Activated CD8-positive, alpha-beta memory T cell treated with anti-CD3 and anti-CD28 coated beads for 4 hours (primary cell): Measurements from ENCODE around the gene NDUFA11.

ENCODE experiments used
- DNase-seq, 2 donors: peaks; one replicate each; pipeline ENCODE4 v3.0.0-alpha.2; 2020; ENCODE audit warnings: low read depth in 2 of 2

The NDUFA11 gene

GRCh38 chr19:5908773-5909442 is 5.3 kb upstream of the NDUFA11 start:
- DNase-seq = no peak

DNA sequence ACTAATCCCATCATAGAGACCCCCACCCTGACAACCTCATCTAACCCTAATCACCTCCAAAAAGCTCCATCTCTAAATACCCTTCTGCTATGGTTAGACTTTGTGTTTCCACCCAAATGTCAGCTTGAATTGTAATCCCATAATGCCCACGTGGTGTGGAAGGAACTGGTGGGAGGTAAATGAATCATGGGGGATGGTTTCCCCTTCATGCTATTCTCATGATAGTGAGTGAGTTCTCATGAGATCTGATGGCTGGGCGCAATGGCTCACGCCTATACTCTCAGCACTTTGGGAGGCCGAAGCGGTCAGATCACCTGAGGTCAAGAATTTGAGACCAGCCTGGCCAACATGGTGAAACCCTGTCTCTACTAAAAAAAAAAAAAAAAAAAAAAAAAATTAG is 3.7 kb upstream of the NDUFA11 start:
- DNase-seq = no peak

GRCh38 chr19:5905114-5905778 is 1.7 kb upstream of the NDUFA11 start:
- DNase-seq = no peak

GRCh38 chr19:5904352-5905113 is 943 bp upstream of the NDUFA11 start, which contains the start of gene VMAC:
TSS of gene VMAC (plus strand) at chr19:5904872. CDS start at chr19:5904891, 19 bp downstream.
- DNase-seq = peak; percentile 99 to 100

GRCh38 chr19:5903056-5903623 is 450 bp downstream of the NDUFA11 start:
- DNase-seq = no peak

- no peak for DNase-seq
Measured at GRCh38 chr19:5900976-5901375, 2.6 kb downstream of the NDUFA11 start.

- no peak for DNase-seq
Measured at GRCh38 chr19:5899728-5900526, 3.7 kb downstream of the NDUFA11 start.

GRCh38 chr19:5897189-5897969 is 6.2 kb downstream of the NDUFA11 start:
- DNase-seq = no peak

DNA sequence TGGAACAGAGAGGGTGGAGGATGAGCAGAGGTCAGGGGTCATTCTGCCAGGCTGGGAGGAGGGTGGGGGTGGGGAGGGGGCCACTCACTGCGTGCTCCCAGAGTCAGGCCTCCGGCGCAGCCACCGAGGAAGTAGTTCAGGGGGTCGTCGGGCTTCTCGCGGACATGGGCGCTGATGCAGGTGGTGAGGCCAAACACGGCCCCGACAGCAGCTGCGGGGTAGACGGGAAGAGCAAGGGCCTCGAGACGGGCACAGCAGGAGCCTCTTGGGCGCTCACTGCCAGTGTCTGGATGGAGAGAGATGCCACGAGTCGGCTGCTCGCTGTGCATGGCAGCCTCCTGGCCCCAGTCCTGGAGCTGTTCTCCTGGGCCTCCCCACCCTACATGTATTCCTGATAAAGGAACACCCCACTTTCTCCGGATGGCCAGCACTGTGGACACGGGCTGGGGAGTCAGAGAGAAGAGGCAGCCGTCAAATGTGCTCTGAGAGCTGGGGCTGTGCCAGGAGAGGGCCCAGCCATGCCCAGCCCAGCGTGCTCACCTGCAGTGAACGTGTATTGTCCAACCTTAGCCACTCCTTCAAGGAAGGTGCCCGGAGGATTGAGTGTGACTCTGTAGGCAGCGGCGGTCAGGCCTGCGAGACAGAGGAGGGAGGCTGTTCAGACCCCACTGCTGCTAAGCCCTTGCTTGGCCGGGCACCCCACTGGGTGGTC is 7.1 kb downstream of the NDUFA11 start:
- DNase-seq = no peak

DNA sequence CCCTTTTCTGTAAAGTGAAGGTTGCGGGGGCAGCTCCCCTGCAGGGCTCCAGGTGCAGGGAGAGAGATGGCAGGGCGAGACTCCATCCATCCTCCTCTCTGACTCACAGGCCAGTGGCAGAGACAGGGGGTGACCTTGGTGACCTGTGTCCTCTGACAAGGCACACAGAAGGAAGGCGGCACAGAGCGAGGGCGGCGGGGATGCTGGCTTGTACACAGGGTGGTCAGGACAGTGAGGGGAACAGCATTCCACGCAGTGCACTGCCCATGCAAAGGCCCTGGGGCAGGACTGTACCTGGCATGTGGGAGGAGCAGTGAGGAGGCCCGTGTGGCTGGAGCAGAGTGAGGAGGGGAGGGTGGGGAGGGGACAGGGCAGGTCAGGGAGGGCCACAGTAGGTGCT is 7.7 kb downstream of the NDUFA11 start:
- DNase-seq = no peak

DNA sequence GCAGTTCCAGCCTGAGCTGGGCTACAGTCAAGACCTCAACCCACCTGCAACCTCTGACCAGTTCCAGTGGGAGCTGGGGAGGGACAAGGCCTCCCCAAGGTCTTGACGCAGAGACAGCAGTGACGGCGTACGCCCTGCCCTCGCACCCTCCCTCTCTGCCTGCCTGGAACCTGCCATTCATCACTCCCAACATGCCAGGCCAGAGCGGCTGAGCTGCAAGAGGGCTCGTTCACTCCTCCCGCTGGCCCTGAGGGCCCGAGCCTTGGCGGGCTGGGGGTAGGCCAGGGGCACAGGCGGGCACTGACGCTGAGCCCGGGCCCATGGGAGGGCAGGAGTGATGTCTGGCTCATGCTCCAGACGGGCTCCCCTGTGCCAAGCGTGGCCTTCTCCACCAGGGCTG is 8.2 kb downstream of the NDUFA11 start:
- no peak for DNase-seq

- DNase-seq = no peak
Measured at GRCh38 chr19:5894704-5895349, 8.8 kb downstream of the NDUFA11 start.

DNA sequence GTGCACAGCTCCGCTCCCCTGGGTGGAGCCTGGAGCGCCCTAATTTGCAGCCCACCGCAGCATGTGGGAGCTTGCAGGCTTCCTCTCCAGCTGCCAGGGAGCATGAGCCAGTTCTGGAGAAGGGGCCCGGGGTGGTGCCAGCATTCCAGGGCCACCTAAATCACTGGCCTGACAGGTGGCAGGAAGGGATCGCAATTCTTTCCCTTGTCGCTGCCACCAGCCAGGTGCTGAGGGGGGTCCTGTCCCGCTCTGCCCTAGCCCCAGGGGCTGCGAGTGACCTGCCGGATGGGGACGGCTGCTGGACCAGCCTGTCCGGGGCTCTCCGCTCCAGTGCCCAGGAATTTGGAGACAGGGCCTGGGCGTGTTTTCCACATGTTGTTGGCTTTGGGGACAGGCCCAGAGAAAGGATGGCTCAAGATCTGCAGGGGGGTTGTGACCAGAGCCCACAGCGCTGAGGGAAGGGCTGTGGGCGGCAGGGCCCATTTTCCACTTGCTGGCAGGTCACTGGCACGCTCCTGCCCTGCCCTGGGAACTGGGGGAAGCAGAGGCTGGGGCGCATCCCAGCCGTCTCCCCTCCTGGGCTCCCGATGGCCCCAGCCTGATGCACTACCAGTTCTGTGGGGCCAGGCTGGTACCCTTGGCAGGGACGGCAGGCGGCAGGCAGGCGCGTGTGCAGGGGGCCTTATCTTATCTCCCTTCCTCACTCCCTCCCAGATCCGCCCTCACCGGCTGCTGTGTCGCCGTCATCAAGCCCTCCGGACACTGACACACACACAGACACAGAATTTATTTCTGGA is 9.5 kb downstream of the NDUFA11 start:
- DNase-seq = no peak

DNA sequence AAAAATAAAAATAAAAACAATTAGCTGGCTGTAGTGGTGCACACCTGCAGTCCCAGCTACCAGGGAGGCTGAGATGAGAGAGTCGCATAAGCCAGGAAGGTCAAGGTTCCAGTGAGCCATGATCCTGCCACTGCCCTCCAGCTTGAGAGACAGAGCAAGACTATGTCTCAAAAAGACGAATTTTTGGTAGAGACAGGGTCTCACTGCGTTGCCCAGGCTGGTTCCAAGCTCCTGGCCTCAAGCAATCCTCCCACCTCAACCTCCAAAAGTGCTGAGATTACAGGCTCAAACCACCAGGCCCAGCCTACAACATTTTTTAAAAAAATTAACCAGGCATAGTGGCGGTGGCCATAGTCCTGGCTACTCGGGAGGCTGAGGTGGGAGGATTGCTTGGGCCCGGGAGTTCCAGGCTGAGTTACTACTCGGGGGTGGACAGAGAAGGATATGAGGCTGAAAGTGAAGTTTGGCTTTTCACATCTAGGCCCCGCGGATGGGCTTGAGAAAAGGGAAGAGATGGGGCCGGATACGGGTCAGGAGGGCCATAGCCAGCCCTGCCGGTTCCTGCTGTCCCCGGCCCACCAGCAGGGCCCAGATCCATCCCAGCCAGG is 10.2 kb downstream of the NDUFA11 start:
- no peak for DNase-seq

DNA sequence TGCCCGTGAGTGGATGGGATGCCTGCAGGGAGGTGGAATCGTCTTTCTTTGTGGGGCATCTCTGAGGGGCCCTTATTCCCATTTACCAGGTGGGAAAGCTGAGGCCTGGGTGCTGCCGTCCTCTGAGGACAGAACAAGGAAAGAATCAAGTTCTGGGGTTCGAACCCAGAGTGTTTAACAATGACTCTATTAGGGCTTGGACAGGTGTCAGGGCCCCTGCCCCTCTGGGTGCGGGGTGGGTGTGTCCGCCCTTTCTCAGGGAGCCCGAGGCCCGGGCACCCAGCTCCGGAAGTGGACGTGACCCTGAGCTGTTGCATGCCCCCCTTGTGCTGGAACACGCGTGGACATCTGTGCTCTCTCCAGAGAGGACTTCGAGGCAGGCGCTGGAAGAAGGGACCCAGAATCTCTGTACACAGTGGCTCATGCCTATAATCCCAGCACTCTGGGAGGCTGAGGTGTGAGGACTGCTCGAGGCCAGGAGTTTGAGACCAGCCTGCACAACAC is 10.8 kb downstream of the NDUFA11 start:
- no peak for DNase-seq

DNA sequence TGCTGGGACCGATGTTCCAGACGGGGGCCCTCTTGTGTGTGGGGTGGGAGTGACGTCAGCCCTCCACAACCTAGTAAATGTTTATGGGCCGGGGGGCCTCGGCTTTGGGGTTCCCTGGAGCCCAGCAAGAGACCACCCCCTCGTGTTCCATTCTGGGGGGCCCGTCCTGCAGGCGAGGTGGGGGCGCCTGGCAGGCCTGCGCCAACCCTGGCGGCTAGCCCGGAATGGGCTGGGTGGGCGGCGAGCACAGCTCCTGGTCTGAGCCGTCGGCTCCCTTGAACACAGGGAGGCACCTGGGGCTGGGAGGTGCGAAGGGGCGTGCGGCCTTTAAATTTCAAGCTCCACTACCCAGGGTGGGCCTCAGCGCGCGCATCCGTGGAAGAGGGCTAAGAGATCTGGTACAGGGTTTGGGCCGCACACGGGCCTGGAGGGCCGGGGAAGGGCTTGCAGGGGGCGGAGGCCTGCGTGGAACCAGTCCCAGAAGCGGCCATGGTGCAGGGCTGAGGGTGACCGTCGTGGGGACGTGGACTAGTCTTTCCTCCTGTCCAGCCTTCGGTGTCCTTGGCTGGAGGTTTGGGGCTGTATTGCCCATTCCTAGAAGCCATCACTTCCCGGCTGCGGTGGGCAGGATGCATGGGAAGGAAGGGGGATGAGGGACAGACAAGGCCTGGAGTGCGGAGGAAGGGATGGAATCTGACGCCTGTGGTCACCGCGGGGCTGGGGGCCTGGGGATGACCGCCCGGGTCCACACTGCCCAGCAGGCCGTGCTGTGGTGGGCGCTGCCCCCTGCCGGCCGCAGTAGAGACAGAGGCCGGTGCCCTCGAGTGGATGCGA is 11.4 kb downstream of the NDUFA11 start:
- DNase-seq = no peak

DNA sequence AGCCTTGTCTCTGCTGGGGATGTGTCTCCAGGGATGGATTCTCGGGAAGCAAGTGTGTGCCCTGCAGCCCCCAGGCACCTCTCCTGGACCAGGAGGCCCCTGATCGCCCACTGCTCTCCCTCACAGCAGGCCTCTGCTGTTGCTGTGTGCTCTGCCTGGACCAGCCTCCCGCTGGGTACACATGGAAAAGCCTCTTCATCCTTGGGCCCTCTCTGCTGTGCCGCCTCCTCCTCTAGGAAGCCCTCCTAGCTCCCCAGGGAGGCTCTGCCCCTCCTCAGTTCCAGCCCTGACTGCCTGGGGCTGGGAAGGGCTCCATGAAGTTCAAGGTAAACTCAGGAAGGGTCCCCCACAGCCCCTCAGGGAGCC is 12.0 kb downstream of the NDUFA11 start:
- no peak for DNase-seq
